CD14-positive monocyte (primary cell): ENCODE results near the gene ARHGEF7. TPM values are rescaled to one million over a fixed set of nuclear protein-coding genes. Genes with fewer than 3 reads are reported as not detected.

Experiments
- DNase-seq, 3 donors: peaks; one replicate each; pipeline ENCODE4 v3.0.0-alpha.2; 2011 to 2022
- H2AFZ ChIP-seq: 2 replicates; pipeline ENCODE4 v1.6.0; 2012; ENCODE audit warnings: mild to moderate bottlenecking, low read depth, low read length, inconsistent platforms; ENCODE audit not compliant: insufficient read depth, poor library complexity, severe bottlenecking
- H3K27ac ChIP-seq, 2 donors: 1 replicate in 1 of 2; 2 replicates in 1 of 2; pipeline ENCODE4 v1.5.1; 2012 to 2013; ENCODE audit warnings: low read length in 2 of 2, control low read depth in 1 of 2, inconsistent platforms in 1 of 2, low read depth in 1 of 2, mild to moderate bottlenecking in 1 of 2
- H3K27me3 ChIP-seq, 2 donors: one replicate each; pipeline versions ENCODE4 v1.6.0 to v1.6.1; 2011 to 2013; ENCODE audit warnings: low read length in 2 of 2; ENCODE audit not compliant: control insufficient read depth in 2 of 2, insufficient read depth in 2 of 2
- H3K36me3 ChIP-seq, 2 donors: replicated peaks in 1 of 2; 1 replicate in 1 of 2; 2 replicates in 1 of 2; pipeline versions ENCODE4 v1.5.1 to v1.6.1; 2012 to 2013; ENCODE audit warnings: low read length in 2 of 2, control low read depth in 1 of 2, inconsistent platforms in 1 of 2, mild to moderate bottlenecking in 1 of 2; ENCODE audit not compliant: insufficient read depth in 2 of 2, control insufficient read depth in 1 of 2
- H3K4me1 ChIP-seq, 2 donors: 1 replicate in 1 of 2; 2 replicates in 1 of 2; pipeline versions ENCODE4 v1.5.1 to v1.6.1; 2012 to 2013; ENCODE audit warnings: low read length in 2 of 2, control low read depth in 1 of 2, inconsistent platforms in 1 of 2, mild to moderate bottlenecking in 1 of 2, moderate library complexity in 1 of 2; ENCODE audit not compliant: insufficient read depth in 2 of 2, control insufficient read depth in 1 of 2
- H3K4me2 ChIP-seq: replicated peaks from 2 replicates; pipeline ENCODE3; 2012; ENCODE audit warnings: low read length, moderate library complexity, mild to moderate bottlenecking; ENCODE audit not compliant: poor library complexity, severe bottlenecking; ENCODE audit errors: extremely low read depth
- H3K4me3 ChIP-seq, 3 experiments: fragments of 200-600 bp in 1 of 3; sonication (generic) in 1 of 3; replicated peaks in 1 of 3; 1 replicate in 2 of 3; 2 replicates in 1 of 3; pipeline ENCODE4 v1.5.1; 2011 to 2013; ENCODE audit warnings: low read length in 3 of 3, mild to moderate bottlenecking in 3 of 3, control low read depth in 2 of 3, low read depth in 2 of 3, inconsistent platforms in 1 of 3, moderate library complexity in 1 of 3
- H3K79me2 ChIP-seq: 2 replicates; pipeline ENCODE4 v1.6.0; 2012; ENCODE audit warnings: mild to moderate bottlenecking, control low read depth, inconsistent platforms, low read length, moderate library complexity; ENCODE audit not compliant: insufficient read depth
- H3K9ac ChIP-seq: 2 replicates; pipeline ENCODE4 v1.6.0; 2017; ENCODE audit warnings: low read length, mild to moderate bottlenecking; ENCODE audit not compliant: insufficient read depth, poor library complexity, severe bottlenecking
- H3K9me3 ChIP-seq, 2 donors: replicated peaks in 1 of 2; 1 replicate in 1 of 2; 2 replicates in 1 of 2; pipeline versions ENCODE4 v1.5.1 to v1.6.1; 2012 to 2013; ENCODE audit warnings: low read length in 2 of 2, control low read depth in 1 of 2; ENCODE audit not compliant: control insufficient read depth in 1 of 2, insufficient read depth in 1 of 2
- H4K20me1 ChIP-seq: 2 replicates; pipeline ENCODE4 v1.6.0; 2012; ENCODE audit warnings: mild to moderate bottlenecking, low read length, control low read depth, moderate library complexity; ENCODE audit not compliant: insufficient read depth
- H3K27ac Mint-ChIP-seq, 7 donors: one replicate each; pipeline ENCODE4 v1.8.0; 2020; ENCODE audit warnings: mild to moderate bottlenecking in 7 of 7, mixed read lengths in 7 of 7, moderate library complexity in 6 of 7, inconsistent platforms in 2 of 7
- H3K27me3 Mint-ChIP-seq, 3 donors: one replicate each; pipeline ENCODE4 v1.8.0; 2021 to 2022; ENCODE audit warnings: low read depth in 3 of 3, mild to moderate bottlenecking in 3 of 3, mixed read lengths in 3 of 3, moderate library complexity in 3 of 3, inconsistent platforms in 1 of 3
- H3K36me3 Mint-ChIP-seq, 2 donors: one replicate each; pipeline ENCODE4 v1.8.0; 2020; ENCODE audit warnings: mixed read lengths in 2 of 2, inconsistent platforms in 1 of 2, mild to moderate bottlenecking in 1 of 2
- H3K4me1 Mint-ChIP-seq: one replicate; pipeline ENCODE4 v1.8.0; 2020; ENCODE audit warnings: mild to moderate bottlenecking, mixed read lengths
- H3K4me3 Mint-ChIP-seq, 2 donors: one replicate each; pipeline ENCODE4 v1.8.0; 2020; ENCODE audit warnings: mild to moderate bottlenecking in 2 of 2, mixed read lengths in 2 of 2, moderate library complexity in 1 of 2
- H3K9me3 Mint-ChIP-seq, 7 donors: one replicate each; pipeline ENCODE4 v1.8.0; 2020 to 2022; ENCODE audit warnings: mixed read lengths in 7 of 7, mild to moderate bottlenecking in 6 of 7, moderate library complexity in 6 of 7, inconsistent platforms in 2 of 7
- WGBS: methylation state at CpG from one replicate; pipeline ENCODE4 v1.1.5; 2013; ENCODE audit warnings: missing lambda C conversion rate; ENCODE audit not compliant: insufficient coverage; 5-methylcytosine and 5-hydroxymethylcytosine counted together
- intact Hi-C, 2 donors: fragments of 100-400 bp; cut with micrococcal nuclease; formaldehyde crosslinking; loops; one replicate each; pipeline versions ENCODE4 v1.15.0 to v1.15.1; 2023
- polyA plus RNA-seq, 3 donors: library from polyadenylated mRNA; depleted of rRNA in 1 of 3; unstranded in 2 of 3; stranded (reverse) in 1 of 3; fragments of 300-500 nt in 2 of 3; fragments of >200 nt in 1 of 3; fragmentation: Illumina TruSeq in 2 of 3; gene quantifications; 1 replicate in 2 of 3; 2 replicates in 1 of 3; pipeline ENCODE4 v1.2.3, GENCODE V29; 2012 to 2021
- TF ChIP-seq, protein P1 (sequence below): fragments of 200-600 bp; IDR thresholded peaks from one replicate; pipeline ENCODE4 v1.8.0; 2022; ENCODE audit warnings: antibody characterized with exemption, mild to moderate bottlenecking

The ARHGEF7 gene
- polyA plus RNA-seq, 3 donors: 4.6 to 29.0 (median 6.1) TPM

DNA sequence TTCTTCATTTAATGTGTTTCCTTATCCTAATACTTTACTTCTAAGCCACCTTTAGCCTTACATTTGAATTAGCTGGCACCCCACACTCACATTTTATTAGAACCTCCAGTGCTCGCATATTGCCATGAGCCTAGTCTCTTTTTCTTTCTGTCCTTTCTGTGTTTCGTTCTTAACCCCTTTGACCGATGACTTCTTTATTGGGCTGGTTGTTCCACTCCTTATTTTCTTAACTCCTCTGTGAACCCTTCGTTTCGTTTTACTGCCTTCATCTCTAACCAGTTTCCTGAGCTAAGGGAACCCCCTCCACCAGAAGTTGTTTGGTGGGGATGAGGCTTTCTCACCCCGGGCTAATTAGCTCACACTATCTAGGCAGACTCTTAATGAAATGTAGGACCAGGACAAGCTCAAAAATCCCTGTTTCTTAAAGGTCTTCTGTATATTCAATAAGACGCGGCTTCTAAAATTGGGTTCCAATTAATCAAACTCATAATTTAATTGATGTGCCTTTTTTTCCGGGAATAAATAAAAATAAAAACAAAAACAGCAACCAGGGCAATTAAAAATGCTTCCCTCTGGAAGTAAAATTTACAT, 19.1 kb upstream of the ARHGEF7 start:
- no peak for DNase-seq
- peaks cover 7 to 35% (median 19%) of the 10 kb centered on the region in 3 donors for H3K27me3 Mint-ChIP-seq
- WGBS: 96% methylated on average over 2 of the region's 9 CpGs

DNA sequence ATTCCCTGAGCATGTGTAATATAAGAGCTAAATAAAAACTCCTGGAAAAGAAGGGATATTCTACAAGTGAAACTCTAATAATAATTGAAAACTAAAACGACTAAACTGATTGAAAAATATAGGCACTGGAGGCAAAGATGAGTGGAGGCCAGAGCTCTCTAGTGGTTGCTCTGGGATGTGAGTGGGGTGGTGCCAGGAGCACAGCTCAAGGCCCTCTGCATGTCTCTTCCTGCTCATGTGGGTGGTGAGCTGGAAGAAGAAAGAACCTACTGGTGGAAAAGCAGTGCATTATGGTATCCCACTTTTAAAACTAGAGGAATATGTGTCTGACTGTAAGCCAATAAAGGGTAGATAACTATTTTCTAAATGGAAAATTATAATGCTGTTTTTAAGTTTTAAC, 15.8 kb upstream of the ARHGEF7 start:
- no peaks in the 10 kb centered on the region for H3K36me3 Mint-ChIP-seq
- WGBS: no CpG with 5 or more reads among the region's 1 CpG
- Histone ChIP-seq H3K27me3 (peaks cover 0 to 4% of the 10 kb centered on the region in 2 donors), H3K9ac (no peak overlapping the region), H3K79me2 (no peaks in the 10 kb centered on the region), H3K4me3 (no peak overlapping the region), H3K36me3 (no peaks in the 10 kb centered on the region), H3K27ac (no peak overlapping the region), H4K20me1 (no peaks in the 10 kb centered on the region), H3K4me2 (no peak overlapping the region), H3K9me3 (peaks cover 0 to 7% of the 10 kb centered on the region in 2 donors), H2AFZ (no peak overlapping the region), H3K4me1 (no peaks in the 10 kb centered on the region)
- H3K9me3 Mint-ChIP-seq: peaks cover 4 to 19% (median 17%) of the 10 kb centered on the region in 7 donors
- peaks cover 7 to 38% (median 19%) of the 10 kb centered on the region in 3 donors for H3K27me3 Mint-ChIP-seq
- TF ChIP-seq, protein P1, sequence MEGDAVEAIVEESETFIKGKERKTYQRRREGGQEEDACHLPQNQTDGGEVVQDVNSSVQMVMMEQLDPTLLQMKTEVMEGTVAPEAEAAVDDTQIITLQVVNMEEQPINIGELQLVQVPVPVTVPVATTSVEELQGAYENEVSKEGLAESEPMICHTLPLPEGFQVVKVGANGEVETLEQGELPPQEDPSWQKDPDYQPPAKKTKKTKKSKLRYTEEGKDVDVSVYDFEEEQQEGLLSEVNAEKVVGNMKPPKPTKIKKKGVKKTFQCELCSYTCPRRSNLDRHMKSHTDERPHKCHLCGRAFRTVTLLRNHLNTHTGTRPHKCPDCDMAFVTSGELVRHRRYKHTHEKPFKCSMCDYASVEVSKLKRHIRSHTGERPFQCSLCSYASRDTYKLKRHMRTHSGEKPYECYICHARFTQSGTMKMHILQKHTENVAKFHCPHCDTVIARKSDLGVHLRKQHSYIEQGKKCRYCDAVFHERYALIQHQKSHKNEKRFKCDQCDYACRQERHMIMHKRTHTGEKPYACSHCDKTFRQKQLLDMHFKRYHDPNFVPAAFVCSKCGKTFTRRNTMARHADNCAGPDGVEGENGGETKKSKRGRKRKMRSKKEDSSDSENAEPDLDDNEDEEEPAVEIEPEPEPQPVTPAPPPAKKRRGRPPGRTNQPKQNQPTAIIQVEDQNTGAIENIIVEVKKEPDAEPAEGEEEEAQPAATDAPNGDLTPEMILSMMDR: no peak
- intact Hi-C loops: no loop called here
- no peak overlapping the region for H3K4me3 Mint-ChIP-seq
- H3K27ac Mint-ChIP-seq: no peak overlapping the region
- H3K4me1 Mint-ChIP-seq: no peaks in the 10 kb centered on the region
- no peak for DNase-seq

More for the DNA sequence above, 19.1 kb upstream of the ARHGEF7 start:
- no peak overlapping the region for H3K4me3 Mint-ChIP-seq
- H3K4me3 ChIP-seq: no peak overlapping the region
- no peak overlapping the region for H3K27ac Mint-ChIP-seq
- H3K27ac ChIP-seq: no peak overlapping the region
- no peak overlapping the region for H2AFZ ChIP-seq
- H3K27me3 ChIP-seq: peaks cover 0 to 4% of the 10 kb centered on the region in 2 donors
- intact Hi-C loops: no loop called here
- no peaks in the 10 kb centered on the region for H3K79me2 ChIP-seq
- peaks cover 0 to 5% (median 0%) of the 10 kb centered on the region in 7 donors for H3K9me3 Mint-ChIP-seq
- no peaks in the 10 kb centered on the region for H3K9me3 ChIP-seq
- no peaks in the 10 kb centered on the region for H3K4me1 Mint-ChIP-seq
- TF ChIP-seq, protein P1: no peak
- no peak overlapping the region for H3K9ac ChIP-seq
- no peak overlapping the region for H3K4me2 ChIP-seq
- no peaks in the 10 kb centered on the region for H4K20me1 ChIP-seq
- no peaks in the 10 kb centered on the region for H3K36me3 Mint-ChIP-seq
- H3K36me3 ChIP-seq: no peaks in the 10 kb centered on the region
- no peaks in the 10 kb centered on the region for H3K4me1 ChIP-seq
